Astrocyte of the hippocampus (primary cell): ENCODE measurements around the gene MAPKAPK3.

ENCODE experiments used
- DNase-seq: peaks from one replicate; pipeline ENCODE4 v3.0.0; 2011; ENCODE audit warnings: low read depth, low spot score

The MAPKAPK3 gene

GRCh38 chr3:50608278-50608677, 8.7 kb upstream of the MAPKAPK3 start:
- no peak for DNase-seq

GRCh38 chr3:50609071-50609762, 7.7 kb upstream of the MAPKAPK3 start:
- no peak for DNase-seq

DNA sequence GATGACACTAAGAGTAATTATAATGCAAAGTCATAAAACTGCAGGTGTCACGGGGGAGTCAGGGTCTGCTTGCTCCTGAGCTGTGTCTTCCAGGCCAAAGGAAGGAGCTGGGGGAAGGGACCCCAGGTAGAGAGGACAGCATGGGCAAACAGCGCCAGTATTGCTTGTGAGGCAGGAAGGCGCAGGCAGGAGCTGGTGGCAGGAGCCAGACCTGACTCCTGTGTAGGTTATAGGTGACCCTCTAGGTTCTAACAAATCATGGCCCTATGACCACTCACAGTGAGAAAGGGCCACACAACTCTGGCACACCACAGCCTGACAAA, 7.2 kb upstream of the MAPKAPK3 start:
- DNase-seq, result no peak

- DNase-seq, result no peak
Observed at GRCh38 chr3:50610181-50610971, 6.6 kb upstream of the MAPKAPK3 start.

DNA sequence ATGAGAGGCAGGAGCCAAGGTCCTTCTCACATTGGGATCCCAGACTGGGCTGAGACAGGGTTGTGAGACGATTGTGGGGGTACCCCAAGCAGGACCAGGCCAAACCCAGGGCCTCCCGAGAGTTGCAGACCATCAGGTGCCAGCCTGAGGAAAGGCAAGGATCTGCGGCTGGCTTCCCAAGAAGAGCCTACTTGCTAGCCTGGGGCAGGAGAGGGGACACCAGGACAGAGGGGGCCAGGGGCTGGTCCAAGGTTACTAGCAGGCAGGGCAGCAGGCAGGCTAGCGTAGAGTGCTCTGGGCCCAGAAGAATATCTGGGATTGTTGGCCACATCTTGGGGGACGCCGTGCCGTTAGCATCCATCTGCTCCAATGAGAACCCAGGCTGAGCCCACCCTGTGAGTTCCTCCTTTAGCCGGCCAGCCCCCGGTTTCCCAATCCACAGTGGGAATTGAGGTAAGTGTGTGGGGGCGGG, 5.9 kb upstream of the MAPKAPK3 start:
- DNase-seq, result no peak

- peak; percentile 95 for DNase-seq
Observed at GRCh38 chr3:50611464-50612233, 5.3 kb upstream of the MAPKAPK3 start, which contains the start of gene CISH. Gene CISH (minus strand): TSS chr3:50611774. CDS start chr3:50611650, 124 bp downstream.

- no peak for DNase-seq
Observed at GRCh38 chr3:50612234-50612882, 4.6 kb upstream of the MAPKAPK3 start.

DNA sequence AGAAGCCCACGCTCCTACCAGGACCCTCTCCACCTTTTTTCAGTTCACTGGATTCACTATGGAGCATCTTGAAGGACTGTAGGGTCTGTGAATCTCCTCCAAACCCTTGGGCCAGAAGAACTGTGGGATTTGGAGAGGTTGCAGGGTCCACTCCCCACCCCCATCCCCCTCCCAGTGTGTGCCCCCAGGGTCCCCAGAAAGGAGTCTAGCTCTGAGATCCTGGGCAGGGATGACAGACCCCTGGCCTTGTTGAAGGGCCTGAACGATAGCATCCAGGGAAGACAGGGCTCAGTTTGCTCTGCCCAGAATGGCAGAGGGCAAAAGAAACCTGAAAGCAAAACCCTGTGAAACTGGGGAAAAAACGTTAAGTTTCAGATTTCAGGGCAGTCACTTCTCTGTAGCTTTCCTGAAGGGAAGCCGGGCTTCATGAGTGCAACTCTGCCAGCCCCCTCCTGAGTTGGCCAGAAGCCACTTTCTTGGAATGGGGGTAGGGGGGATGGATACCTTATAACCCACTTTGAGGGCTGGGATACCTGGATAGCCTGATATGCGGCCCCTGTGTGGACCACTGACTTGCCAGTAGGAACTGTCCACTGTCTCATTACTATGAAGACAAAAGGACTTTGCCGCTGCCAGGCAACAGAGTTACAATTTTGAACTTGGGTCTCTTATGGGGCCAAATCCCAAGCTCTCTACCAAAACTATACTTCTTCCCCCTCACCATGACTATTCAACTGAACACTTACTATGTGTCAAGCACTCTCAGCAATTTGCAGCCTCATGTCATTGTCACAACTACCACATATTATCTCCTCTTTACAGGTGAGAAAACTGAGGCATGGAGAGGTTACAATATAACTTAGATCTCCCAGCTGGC, 3.7 kb upstream of the MAPKAPK3 start:
- no peak for DNase-seq

DNA sequence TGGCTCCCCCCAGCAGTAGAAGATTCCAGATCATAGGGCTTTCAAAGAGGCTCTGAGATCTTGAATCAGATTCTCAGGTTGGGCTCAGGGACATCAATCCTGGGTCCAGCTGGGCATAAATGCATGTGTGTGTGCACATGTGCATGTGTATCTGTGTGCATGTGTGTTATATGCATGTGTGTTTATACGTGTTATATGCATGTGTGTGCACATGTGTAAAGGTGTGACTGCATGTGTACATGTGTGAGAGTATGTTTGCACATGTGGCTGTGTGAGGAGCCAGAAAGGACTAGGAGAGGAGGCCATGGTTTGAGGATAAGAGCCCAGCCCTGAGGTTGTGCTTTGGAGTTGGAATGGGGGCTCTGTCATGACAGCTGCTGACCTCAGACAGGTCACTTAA, 1.8 kb upstream of the MAPKAPK3 start:
- DNase-seq, result no peak

- DNase-seq, result peak; percentile 92
Observed at GRCh38 chr3:50616003-50616769, 765 bp upstream of the MAPKAPK3 start.

DNA sequence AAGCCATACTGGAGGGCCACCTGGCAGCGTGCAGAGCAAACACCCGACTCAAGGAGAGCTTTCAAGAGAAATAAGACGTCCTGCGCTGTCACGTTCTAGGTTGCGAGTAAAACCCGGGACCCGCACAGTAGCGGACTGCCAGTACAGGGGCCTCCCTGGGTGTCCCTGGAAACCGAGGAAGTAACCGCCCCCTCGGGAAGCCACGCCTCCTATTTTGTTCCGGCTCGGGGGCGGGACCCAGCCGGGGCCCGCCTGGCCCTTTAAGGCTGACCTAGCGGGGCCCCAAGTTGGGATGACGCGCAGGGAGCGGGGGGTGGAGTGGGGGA, 218 bp upstream of the MAPKAPK3 start:
- DNase-seq, result peak; percentile 93

DNA sequence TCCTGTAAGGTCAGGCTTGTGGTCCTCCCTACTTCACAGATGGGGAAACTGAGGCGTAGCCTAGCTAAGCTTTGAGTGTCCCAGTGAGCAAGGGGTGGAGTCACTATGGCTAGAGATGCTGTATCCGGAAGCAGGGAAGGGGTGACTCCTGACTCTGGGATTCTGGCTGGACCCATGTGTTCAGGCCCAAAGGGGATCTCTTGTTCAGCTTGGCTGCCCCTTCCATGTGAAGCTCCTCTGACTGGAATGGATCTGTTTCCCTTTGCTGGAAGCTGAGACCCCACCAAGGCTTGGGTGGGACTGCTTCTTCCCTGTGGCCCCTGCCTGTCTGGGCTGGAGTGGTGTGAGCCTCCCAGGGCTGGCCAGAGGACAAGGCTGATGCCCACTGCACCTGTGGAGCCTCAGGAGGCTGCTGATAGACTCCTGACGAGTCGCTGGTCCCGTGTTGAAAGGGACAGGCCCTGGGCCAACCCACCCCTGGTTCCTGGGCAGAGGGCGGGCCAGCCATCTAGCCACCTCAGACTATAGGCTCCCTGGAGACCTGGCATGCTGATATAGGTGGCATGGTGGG, 1.0 kb downstream of the MAPKAPK3 start:
- DNase-seq, result no peak

GRCh38 chr3:50620420-50620819, 3.5 kb downstream of the MAPKAPK3 start:
- DNase-seq, result no peak

GRCh38 chr3:50620820-50621219, 3.9 kb downstream of the MAPKAPK3 start:
- DNase-seq, result peak; percentile 54

- no peak for DNase-seq
Observed at GRCh38 chr3:50622881-50623280, 5.9 kb downstream of the MAPKAPK3 start.

GRCh38 chr3:50623840-50624474, 7.0 kb downstream of the MAPKAPK3 start:
- DNase-seq, result no peak

DNA sequence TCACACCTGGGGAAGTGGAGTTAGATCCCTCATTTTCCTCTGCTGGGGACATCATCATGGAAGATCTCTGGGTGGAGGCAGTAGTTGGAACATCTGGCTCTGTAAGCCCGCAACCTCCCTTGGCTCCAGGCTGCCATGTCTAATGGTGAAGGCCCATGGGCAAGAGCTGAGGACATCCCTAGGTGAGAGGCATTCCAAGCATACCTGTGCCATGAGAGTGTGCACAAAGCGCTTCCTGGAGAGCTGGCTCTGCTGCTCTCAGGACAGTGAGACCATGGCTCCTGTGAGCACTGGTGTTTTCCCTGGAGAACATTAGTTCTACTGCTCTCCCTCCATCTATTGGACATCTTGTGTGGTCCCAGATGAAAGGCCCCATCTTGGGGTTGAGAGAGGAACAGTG, 7.7 kb downstream of the MAPKAPK3 start:
- DNase-seq, result no peak

- DNase-seq, result no peak
Observed at GRCh38 chr3:50625231-50626182, 8.6 kb downstream of the MAPKAPK3 start.
